ENCODE measurements around the gene TM9SF1.
"Not testable (repeated sequence)": the region's sequence is repeated elsewhere in the genome, so short reads cannot be mapped to it uniquely, and the experiment has no call there.

Gene TM9SF1

GRCh38 chr14:24204163-24205146 is 9.2 kb upstream of the TM9SF1 start:
- Histone ChIP-seq H3K9ac (ENCODE audit: low read length) (no peak overlapping the region), H3K27ac (ENCODE audit: low read depth, low read length) (no peak overlapping the region), H3K4me3 (ENCODE audit: low read depth in 1 of 2, low read length in 2 of 2) (no peak overlapping the region), H3K9me3 (ENCODE audit: low read length) (no peaks in the 10 kb centered on the region), H3K4me1 (ENCODE audit: insufficient read depth, low read length) (no peaks in the 10 kb centered on the region), H3K36me3 (ENCODE audit: insufficient read depth, low read length) (peaks cover 37% of the 10 kb centered on the region), H3K27me3 (ENCODE audit: control insufficient read depth in 1 of 2, insufficient read depth in 2 of 2, low read length in 2 of 2) (no peaks in the 10 kb centered on the region)

GRCh38 chr14:24203249-24203886 is 8.1 kb upstream of the TM9SF1 start:
- H3K36me3 ChIP-seq (ENCODE audit: insufficient read depth, low read length) = peaks cover 29% of the 10 kb centered on the region
- not testable (repeated sequence) for H3K27me3 ChIP-seq (ENCODE audit: control insufficient read depth in 1 of 2, insufficient read depth in 2 of 2, low read length in 2 of 2); H3K9ac ChIP-seq (ENCODE audit: low read length)

GRCh38 chr14:24202538-24202937 is 7.3 kb upstream of the TM9SF1 start:
- H3K36me3 ChIP-seq (ENCODE audit: insufficient read depth, low read length) = peaks cover 21% of the 10 kb centered on the region
- H3K27me3 ChIP-seq (ENCODE audit: control insufficient read depth in 1 of 2, insufficient read depth in 2 of 2, low read length in 2 of 2); H3K27ac ChIP-seq (ENCODE audit: low read depth, low read length); H3K4me3 ChIP-seq (ENCODE audit: low read depth in 1 of 2, low read length in 2 of 2); H3K9me3 ChIP-seq (ENCODE audit: low read length); H3K9ac ChIP-seq (ENCODE audit: low read length); H3K4me1 ChIP-seq (ENCODE audit: insufficient read depth, low read length): not testable (repeated sequence)

More at GRCh38 chr14:24203249-24203886, 8.1 kb upstream of the TM9SF1 start:
- H3K4me3 ChIP-seq (ENCODE audit: low read depth in 1 of 2, low read length in 2 of 2); H3K4me1 ChIP-seq (ENCODE audit: insufficient read depth, low read length); H3K9me3 ChIP-seq (ENCODE audit: low read length); H3K27ac ChIP-seq (ENCODE audit: low read depth, low read length): not testable (repeated sequence)

GRCh38 chr14:24198814-24199524 is 3.7 kb upstream of the TM9SF1 start:
- H3K27ac ChIP-seq (ENCODE audit: low read depth, low read length) = no peak overlapping the region

GRCh38 chr14:24197056-24197450 is 1.8 kb upstream of the TM9SF1 start:
- Histone ChIP-seq H3K36me3 (ENCODE audit: insufficient read depth, low read length) (peaks cover 12% of the 10 kb centered on the region), H3K9ac (ENCODE audit: low read length) (no peak overlapping the region), H3K4me3 (ENCODE audit: low read depth in 1 of 2, low read length in 2 of 2) (no peak overlapping the region), H3K4me1 (ENCODE audit: insufficient read depth, low read length) (peaks cover 20% of the 10 kb centered on the region), H3K27ac (ENCODE audit: low read depth, low read length) (no peak overlapping the region), H3K27me3 (ENCODE audit: control insufficient read depth in 1 of 2, insufficient read depth in 2 of 2, low read length in 2 of 2) (no peaks in the 10 kb centered on the region), H3K9me3 (ENCODE audit: low read length) (no peaks in the 10 kb centered on the region)

More at GRCh38 chr14:24198814-24199524, 3.7 kb upstream of the TM9SF1 start:
- H3K4me3 ChIP-seq (ENCODE audit: low read depth in 1 of 2, low read length in 2 of 2) = no peak overlapping the region
- H3K9me3 ChIP-seq (ENCODE audit: low read length) = no peaks in the 10 kb centered on the region
- no peaks in the 10 kb centered on the region for H3K27me3 ChIP-seq (ENCODE audit: control insufficient read depth in 1 of 2, insufficient read depth in 2 of 2, low read length in 2 of 2)
- H3K4me1 ChIP-seq (ENCODE audit: insufficient read depth, low read length) = peaks cover 19% of the 10 kb centered on the region
- no peaks in the 10 kb centered on the region for H3K36me3 ChIP-seq (ENCODE audit: insufficient read depth, low read length)
- no peak overlapping the region for H3K9ac ChIP-seq (ENCODE audit: low read length)

GRCh38 chr14:24196071-24197055 is 1.1 kb upstream of the TM9SF1 start:
- peak overlapping the region; percentile 91 to 95 for H3K4me3 ChIP-seq (ENCODE audit: low read depth in 1 of 2, low read length in 2 of 2)

GRCh38 chr14:24194873-24195185 is 412 bp downstream of the TM9SF1 start:
- Histone ChIP-seq H3K9me3 (ENCODE audit: low read length) (no peaks in the 10 kb centered on the region), H3K4me3 (ENCODE audit: low read depth in 1 of 2, low read length in 2 of 2) (peak overlapping the region; percentile 91 to 95), H3K27me3 (ENCODE audit: control insufficient read depth in 1 of 2, insufficient read depth in 2 of 2, low read length in 2 of 2) (no peaks in the 10 kb centered on the region), H3K4me1 (ENCODE audit: insufficient read depth, low read length) (peaks cover 20% of the 10 kb centered on the region), H3K27ac (ENCODE audit: low read depth, low read length) (peak overlapping the region; percentile 99), H3K9ac (ENCODE audit: low read length) (peak overlapping the region; percentile 76), H3K36me3 (ENCODE audit: insufficient read depth, low read length) (peaks cover 16% of the 10 kb centered on the region)

More at GRCh38 chr14:24196071-24197055, 1.1 kb upstream of the TM9SF1 start:
- peak overlapping the region; percentile 97 for H3K9ac ChIP-seq (ENCODE audit: low read length)
- no peaks in the 10 kb centered on the region for H3K9me3 ChIP-seq (ENCODE audit: low read length)
- H3K27ac ChIP-seq (ENCODE audit: low read depth, low read length) = peak overlapping the region; percentile 99
- peaks cover 16% of the 10 kb centered on the region for H3K36me3 ChIP-seq (ENCODE audit: insufficient read depth, low read length)
- H3K4me1 ChIP-seq (ENCODE audit: insufficient read depth, low read length) = peaks cover 20% of the 10 kb centered on the region
- H3K27me3 ChIP-seq (ENCODE audit: control insufficient read depth in 1 of 2, insufficient read depth in 2 of 2, low read length in 2 of 2) = no peaks in the 10 kb centered on the region

GRCh38 chr14:24194186-24194872 is 912 bp downstream of the TM9SF1 start:
- Histone ChIP-seq H3K36me3 (ENCODE audit: insufficient read depth, low read length) (peaks cover 16% of the 10 kb centered on the region), H3K9ac (ENCODE audit: low read length) (peak overlapping the region; percentile 76), H3K4me1 (ENCODE audit: insufficient read depth, low read length) (peaks cover 20% of the 10 kb centered on the region)

GRCh38 chr14:24192933-24193332 is 2.3 kb downstream of the TM9SF1 start:
- H3K27ac ChIP-seq (ENCODE audit: low read depth, low read length) = no peak overlapping the region
- H3K9ac ChIP-seq (ENCODE audit: low read length) = no peak overlapping the region
- no peak overlapping the region for H3K4me3 ChIP-seq (ENCODE audit: low read depth in 1 of 2, low read length in 2 of 2)
- peaks cover 16% of the 10 kb centered on the region for H3K36me3 ChIP-seq (ENCODE audit: insufficient read depth, low read length)
- no peaks in the 10 kb centered on the region for H3K27me3 ChIP-seq (ENCODE audit: control insufficient read depth in 1 of 2, insufficient read depth in 2 of 2, low read length in 2 of 2)
- H3K9me3 ChIP-seq (ENCODE audit: low read length) = no peaks in the 10 kb centered on the region
- H3K4me1 ChIP-seq (ENCODE audit: insufficient read depth, low read length) = peaks cover 21% of the 10 kb centered on the region

More at GRCh38 chr14:24194186-24194872, 912 bp downstream of the TM9SF1 start:
- H3K27ac ChIP-seq (ENCODE audit: low read depth, low read length) = peak overlapping the region; percentile 99
- H3K27me3 ChIP-seq (ENCODE audit: control insufficient read depth in 1 of 2, insufficient read depth in 2 of 2, low read length in 2 of 2) = no peaks in the 10 kb centered on the region
- H3K4me3 ChIP-seq (ENCODE audit: low read depth in 1 of 2, low read length in 2 of 2) = peak overlapping the region; percentile 91 to 95
- H3K9me3 ChIP-seq (ENCODE audit: low read length) = no peaks in the 10 kb centered on the region

- Histone ChIP-seq H3K9ac (ENCODE audit: low read length) (no peak overlapping the region), H3K36me3 (ENCODE audit: insufficient read depth, low read length) (peaks cover 32% of the 10 kb centered on the region), H3K4me1 (ENCODE audit: insufficient read depth, low read length) (peaks cover 23% of the 10 kb centered on the region), H3K27ac (ENCODE audit: low read depth, low read length) (no peak overlapping the region), H3K27me3 (ENCODE audit: control insufficient read depth in 1 of 2, insufficient read depth in 2 of 2, low read length in 2 of 2) (no peaks in the 10 kb centered on the region), H3K9me3 (ENCODE audit: low read length) (no peaks in the 10 kb centered on the region), H3K4me3 (ENCODE audit: low read depth in 1 of 2, low read length in 2 of 2) (no peak overlapping the region)
These were observed 4.8 kb downstream of the TM9SF1 start for GRCh38 chr14:24190416-24190815.

Data from muscle layer of colon (tissue), 2 donors.